IMR-90 (cell line): Measurements from ENCODE around the gene SMAD4. TPM values are rescaled to one million over a fixed set of nuclear protein-coding genes. Genes with fewer than 3 reads are reported as not detected.

ENCODE experiments used
- ATAC-seq: fragments of 200-7000 bp; cut with Tn5 transposase; 2 replicates; pipeline ENCODE4 v1.9.1; 2020; ENCODE audit warnings: low read depth, mild to moderate bottlenecking, moderate library complexity
- BruUV-seq: library from RNA; stranded (reverse); fragments of 400-500 nt; replicated peaks from 2 replicates; lab custom pipeline; 2021; lab: Mats Ljungman, UMichigan
- CTCF ChIA-PET: fragments of 300-600 bp; formaldehyde crosslinking; extraction: SDS; loops from one replicate; lab custom pipeline; 2021; ENCODE audit warnings: antibody characterized with exemption; lab: Yijun Ruan, JAX
- POLR2A ChIA-PET: fragments of 300-600 bp; sonication (Branson Sonifier 250); formaldehyde crosslinking; loops from one replicate; lab custom pipeline; 2022; ENCODE audit warnings: antibody characterized with exemption; ENCODE audit not compliant: unreplicated experiment; lab: Charles Lee
- DNase-seq: peaks from one replicate; pipeline ENCODE4 v3.0.0; 2013
- H2AFZ ChIP-seq: replicated peaks from 2 replicates; pipeline ENCODE3; 2013; ENCODE audit warnings: low read length, mild to moderate bottlenecking; ENCODE audit not compliant: poor library complexity
- H2AK5ac ChIP-seq: 2 replicates; pipeline ENCODE4 v1.6.1; 2013; ENCODE audit warnings: low read depth, low read length, inconsistent platforms
- H2AK9ac ChIP-seq: replicated peaks from 2 replicates; pipeline ENCODE3; 2013; ENCODE audit warnings: mild to moderate bottlenecking, low read depth, low read length, moderate library complexity; ENCODE audit not compliant: poor library complexity
- H2BK120ac ChIP-seq: 2 replicates; pipeline ENCODE4 v1.6.1; 2013; ENCODE audit warnings: low read depth, low read length, inconsistent platforms
- H2BK15ac ChIP-seq: 3 replicates; pipeline ENCODE4 v1.6.1; 2013; ENCODE audit warnings: low read depth, low read length, inconsistent platforms
- H2BK20ac ChIP-seq: 2 replicates; pipeline ENCODE4 v1.6.1; 2013; ENCODE audit warnings: low read depth, mild to moderate bottlenecking, inconsistent platforms, low read length, moderate library complexity
- H2BK5ac ChIP-seq: 2 replicates; pipeline ENCODE4 v1.6.1; 2013; ENCODE audit warnings: mild to moderate bottlenecking, low read depth, low read length, inconsistent platforms; ENCODE audit not compliant: poor library complexity, severe bottlenecking
- H3K14ac ChIP-seq: replicated peaks from 2 replicates; pipeline ENCODE4 v1.6.1; 2013; ENCODE audit warnings: low read depth, low read length, inconsistent platforms
- H3K18ac ChIP-seq: 2 replicates; pipeline ENCODE4 v1.6.1; 2013; ENCODE audit warnings: low read depth, low read length, control low read depth
- H3K23ac ChIP-seq: 2 replicates; pipeline ENCODE4 v1.6.1; 2013; ENCODE audit warnings: low read depth, low read length, inconsistent platforms
- H3K27ac ChIP-seq: 2 replicates; pipeline ENCODE4 v1.5.1; 2013; ENCODE audit warnings: mild to moderate bottlenecking, control low read depth, low read length; ENCODE audit not compliant: insufficient read depth
- H3K27me3 ChIP-seq: 2 replicates; pipeline ENCODE4 v1.6.1; 2013; ENCODE audit warnings: low read length; ENCODE audit not compliant: control insufficient read depth, insufficient read depth
- H3K36me3 ChIP-seq: 2 replicates; pipeline ENCODE4 v1.6.1; 2013; ENCODE audit warnings: low read length, mixed read lengths; ENCODE audit not compliant: control insufficient read depth, insufficient read depth
- H3K4ac ChIP-seq: 2 replicates; pipeline ENCODE4 v1.6.1; 2013; ENCODE audit warnings: low read depth, low read length, inconsistent platforms
- H3K4me1 ChIP-seq: 2 replicates; pipeline ENCODE4 v1.6.1; 2013; ENCODE audit warnings: low read length, mixed read lengths; ENCODE audit not compliant: control insufficient read depth, insufficient read depth
- H3K4me2 ChIP-seq: 2 replicates; pipeline ENCODE4 v1.6.1; 2013; ENCODE audit warnings: low read depth, mild to moderate bottlenecking, control low read depth, low read length, moderate library complexity
- H3K4me3 ChIP-seq: 2 replicates; pipeline ENCODE4 v1.5.1; 2013; ENCODE audit warnings: low read depth, mild to moderate bottlenecking, control low read depth, low read length, moderate library complexity; ENCODE audit not compliant: insufficient read depth
- H3K56ac ChIP-seq: 2 replicates; pipeline ENCODE4 v1.6.1; 2013; ENCODE audit warnings: low read length, inconsistent platforms; ENCODE audit not compliant: insufficient read depth; ENCODE audit errors: extremely low read depth
- H3K79me1 ChIP-seq, 2 experiments: 2 replicates each; pipeline ENCODE4 v1.6.1; 2013; ENCODE audit warnings: low read length in 2 of 2, inconsistent platforms in 1 of 2, low read depth in 1 of 2
- H3K9ac ChIP-seq: 2 replicates; pipeline ENCODE4 v1.6.1; 2013; ENCODE audit warnings: low read depth, low read length, control low read depth
- H3K9me1 ChIP-seq: 2 replicates; pipeline ENCODE4 v1.6.1; 2013; ENCODE audit warnings: low read length, inconsistent platforms; ENCODE audit not compliant: insufficient read depth
- H3K9me3 ChIP-seq: 2 replicates; pipeline ENCODE4 v1.6.1; 2013; ENCODE audit warnings: low read length; ENCODE audit not compliant: control insufficient read depth, insufficient read depth
- H4K20me1 ChIP-seq: 2 replicates; pipeline ENCODE4 v1.6.1; 2013; ENCODE audit warnings: low read length, inconsistent platforms; ENCODE audit not compliant: insufficient read depth
- H4K5ac ChIP-seq: 2 replicates; pipeline ENCODE4 v1.6.1; 2013; ENCODE audit warnings: mild to moderate bottlenecking, low read depth, low read length, control low read depth
- H4K8ac ChIP-seq, 2 experiments: 2 replicates each; pipeline ENCODE4 v1.6.1; 2013; ENCODE audit warnings: low read depth in 2 of 2, low read length in 2 of 2, control low read depth in 1 of 2, inconsistent platforms in 1 of 2
- H4K91ac ChIP-seq: 2 replicates; pipeline ENCODE4 v1.6.1; 2013; ENCODE audit warnings: low read depth, low read length, inconsistent platforms; ENCODE audit not compliant: insufficient read depth
- CTCF ChIP-seq: conservative IDR thresholded peaks from 2 replicates; pipeline ENCODE4 v1.5.1; 2012; ENCODE audit warnings: mild to moderate bottlenecking, low read depth, low read length, improper control_type of control experiment
- WGBS, 2 experiments: methylation state at CpG; one replicate each; pipeline versions ENCODE4 v1.1.5 to v1.1.7; 2013; ENCODE audit warnings: missing lambda C conversion rate in 2 of 2; ENCODE audit not compliant: insufficient read length in 1 of 2; ENCODE audit errors: extremely low coverage in 2 of 2; 5-methylcytosine and 5-hydroxymethylcytosine counted together
- dilution Hi-C: fragments of 300-500 bp; cut with HindIII; formaldehyde crosslinking; loops from one replicate; pipeline ENCODE4 v1.14.3; 2018; ENCODE audit warnings: low sequenced_read_pairs; ENCODE audit not compliant: unreplicated experiment
- in situ Hi-C: fragments of 300-500 bp; cut with MboI; formaldehyde crosslinking; loops from 3 replicates; pipeline ENCODE4 v1.14.3; 2019; ENCODE audit warnings: low sequenced_read_pairs, inconsistent platforms, mixed read lengths
- intact Hi-C: fragments of 100-400 bp; cut with micrococcal nuclease; formaldehyde crosslinking; loops from 2 replicates; pipeline ENCODE4 v1.10.0; 2022
- polyA plus RNA-seq, 3 experiments: library from polyadenylated mRNA; depleted of rRNA; stranded (reverse); fragments of >200 nt; gene quantifications; 2 replicates each; pipeline ENCODE4 v1.2.3, GENCODE V29; 2012; ENCODE audit warnings: low replicate concordance in 1 of 3
- total RNA-seq: library from RNA; depleted of rRNA; stranded (reverse); fragments of >200 nt; gene quantifications from 2 replicates; pipeline ENCODE4 v1.2.3, GENCODE V29; 2012

The SMAD4 gene
- total and polyA plus RNA-seq, 2 of the 4 experiments (the other 2 are of a cell fraction): 57.6 to 145 TPM

GRCh38 chr18:50992351-50992762, 37.7 kb upstream of the SMAD4 start:
- no peaks in the 10 kb centered on the region; the same call in 1 of the 2 replicates for H3K4me1 ChIP-seq
- H4K91ac ChIP-seq: no peak overlapping the region
- H3K14ac ChIP-seq: no peak overlapping the region
- dilution Hi-C loops: no loop called here
- H3K56ac ChIP-seq: no peak overlapping the region
- no peak overlapping the region for H2BK20ac ChIP-seq
- in situ Hi-C loops: no loop called here
- DNase-seq (peak; percentile 46), ATAC-seq (peak; percentile 77)
- H3K27me3 ChIP-seq: no peaks in the 10 kb centered on the region
- no peaks in the 10 kb centered on the region for H4K20me1 ChIP-seq
- intact Hi-C loops: no loop called here
- ChIA-PET POLR2A (no interaction called here), CTCF (no interaction called here)
- H3K4ac ChIP-seq: no peak overlapping the region
- no peak overlapping the region for H2AK5ac ChIP-seq
- H3K9me1 ChIP-seq: no peaks in the 10 kb centered on the region
- BruUV-seq: no TSS peak
- no peak overlapping the region for H2BK120ac ChIP-seq
- no peak overlapping the region for H2BK15ac ChIP-seq
- no peak overlapping the region for H3K4me3 ChIP-seq
- H3K23ac ChIP-seq: no peak overlapping the region
- no peak overlapping the region for H2AFZ ChIP-seq
- H3K4me2 ChIP-seq: no peak overlapping the region
- H3K27ac ChIP-seq: no peak overlapping the region
- H3K79me1 ChIP-seq: no peaks in the 10 kb centered on the region; a peak in 1 of 4 replicates
- no peak overlapping the region for H2BK5ac ChIP-seq
- WGBS, 2 experiments: 17% methylated on average over 1 of the region's 3 CpGs; no CpG with 5 or more reads in 1 of the 2 experiments
- H4K5ac ChIP-seq: no peak overlapping the region
- no peak overlapping the region for H4K8ac ChIP-seq
- no peak for TF ChIP-seq CTCF
- H3K18ac ChIP-seq: no peak overlapping the region
- no peaks in the 10 kb centered on the region for H3K36me3 ChIP-seq
- no peak overlapping the region for H2AK9ac ChIP-seq
- no peaks in the 10 kb centered on the region for H3K9me3 ChIP-seq
- no peak overlapping the region for H3K9ac ChIP-seq
